ENCODE measurements around the gene AP3S2. TPM values are rescaled to one million over a fixed set of nuclear protein-coding genes. Genes with fewer than 3 reads are reported as not detected.
"Not testable (repeated sequence)": the region's sequence is repeated elsewhere in the genome, so short reads cannot be mapped to it uniquely, and the experiment has no call there.

AP3S2 gene
- total RNA-seq, 4 donors from 2014 or later: 20.8 to 36.0 (median 23.8) TPM

- DNase-seq (ENCODE audit: low spot score in 2 of 2): peak in 1 of 2 donors; percentile 83
- 26 to 36% methylated on average over 11 of the region's 11 CpGs for WGBS, 2 donors
- no peak overlapping the region for H3K4me3 ChIP-seq (ENCODE audit: low read depth, poor library complexity, severe bottlenecking)
- TF ChIP-seq, protein P1, sequence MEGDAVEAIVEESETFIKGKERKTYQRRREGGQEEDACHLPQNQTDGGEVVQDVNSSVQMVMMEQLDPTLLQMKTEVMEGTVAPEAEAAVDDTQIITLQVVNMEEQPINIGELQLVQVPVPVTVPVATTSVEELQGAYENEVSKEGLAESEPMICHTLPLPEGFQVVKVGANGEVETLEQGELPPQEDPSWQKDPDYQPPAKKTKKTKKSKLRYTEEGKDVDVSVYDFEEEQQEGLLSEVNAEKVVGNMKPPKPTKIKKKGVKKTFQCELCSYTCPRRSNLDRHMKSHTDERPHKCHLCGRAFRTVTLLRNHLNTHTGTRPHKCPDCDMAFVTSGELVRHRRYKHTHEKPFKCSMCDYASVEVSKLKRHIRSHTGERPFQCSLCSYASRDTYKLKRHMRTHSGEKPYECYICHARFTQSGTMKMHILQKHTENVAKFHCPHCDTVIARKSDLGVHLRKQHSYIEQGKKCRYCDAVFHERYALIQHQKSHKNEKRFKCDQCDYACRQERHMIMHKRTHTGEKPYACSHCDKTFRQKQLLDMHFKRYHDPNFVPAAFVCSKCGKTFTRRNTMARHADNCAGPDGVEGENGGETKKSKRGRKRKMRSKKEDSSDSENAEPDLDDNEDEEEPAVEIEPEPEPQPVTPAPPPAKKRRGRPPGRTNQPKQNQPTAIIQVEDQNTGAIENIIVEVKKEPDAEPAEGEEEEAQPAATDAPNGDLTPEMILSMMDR (IDR thresholded peaks at IDR 0.05): no peak
- TF ChIP-seq POLR2A (IDR thresholded peaks at IDR 0.05): no peak
- intact Hi-C loops (cut with DNase I; ENCODE audit: low total_unique reads): no loop called here
Measured at GRCh38 chr15:89836267-89837133, 57.3 kb downstream of the AP3S2 start.

DNA sequence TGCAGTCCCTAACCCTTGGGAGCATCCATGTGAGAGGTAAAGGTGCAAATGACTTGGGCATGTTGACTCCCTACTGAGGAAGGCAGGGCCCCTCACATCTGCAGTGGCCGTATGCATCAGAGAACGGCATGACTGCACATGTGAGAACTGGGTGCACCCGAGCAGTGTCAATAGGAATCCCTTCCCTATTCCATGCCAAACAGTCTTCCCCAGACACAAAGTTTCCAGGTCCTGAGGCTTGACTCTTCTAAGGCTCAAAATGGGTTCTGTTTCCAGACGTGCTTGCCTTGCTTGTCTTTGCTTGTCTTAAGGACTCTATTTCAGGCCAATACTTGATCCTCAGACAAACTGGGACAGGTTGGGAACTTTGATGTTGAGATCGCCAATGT is 58.6 kb downstream of the AP3S2 start:
- no peak overlapping the region for H3K4me3 ChIP-seq (ENCODE audit: low read depth, poor library complexity, severe bottlenecking)
- peak in 1 of 2 donors; percentile 78 for DNase-seq (ENCODE audit: low spot score in 2 of 2)
- WGBS, 2 donors: 49 to 64% methylated on average over 5 of the region's 5 CpGs
- intact Hi-C loops (cut with DNase I; ENCODE audit: low total_unique reads): no loop called here
- TF ChIP-seq, protein P1 (IDR thresholded peaks at IDR 0.05): no peak
- TF ChIP-seq POLR2A (IDR thresholded peaks at IDR 0.05): no peak

DNA sequence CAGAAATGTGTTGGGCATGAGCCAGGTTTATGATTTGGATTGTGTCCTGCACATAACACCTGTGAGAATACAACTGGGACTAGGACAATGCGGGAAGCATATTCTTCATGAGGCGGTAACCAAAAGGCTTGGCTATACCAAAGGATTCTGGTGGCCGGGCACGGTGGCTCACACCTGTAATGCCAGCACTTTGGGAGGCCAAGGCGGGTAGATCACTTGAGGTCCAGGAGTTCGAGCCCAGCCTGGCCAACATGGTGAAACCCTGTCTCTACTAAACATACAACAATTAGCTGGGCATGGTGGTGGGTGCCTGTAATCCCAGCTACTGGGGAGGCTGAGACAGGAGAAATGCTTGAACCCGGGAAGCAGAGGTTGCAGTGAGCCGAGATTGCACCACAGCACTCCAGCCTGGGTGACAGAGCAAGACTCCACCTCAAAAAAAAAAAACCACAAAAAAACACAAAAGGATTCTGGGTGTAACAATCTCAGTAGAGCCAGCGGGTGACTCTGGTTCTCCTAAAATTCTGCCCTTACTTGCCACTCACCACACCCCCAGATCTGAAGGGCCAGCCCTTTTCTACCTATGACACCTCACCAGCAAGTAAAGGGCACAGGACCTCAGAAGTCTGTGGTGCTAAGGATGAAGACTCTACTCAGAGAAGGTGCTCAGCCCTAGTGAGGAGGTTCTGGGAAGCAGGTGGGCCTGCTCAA is 59.2 kb downstream of the AP3S2 start:
- 80 to 83% methylated on average over 9 of the region's 9 CpGs for WGBS, 2 donors
- intact Hi-C loops (cut with DNase I; ENCODE audit: low total_unique reads): not testable (repeated sequence)

DNA sequence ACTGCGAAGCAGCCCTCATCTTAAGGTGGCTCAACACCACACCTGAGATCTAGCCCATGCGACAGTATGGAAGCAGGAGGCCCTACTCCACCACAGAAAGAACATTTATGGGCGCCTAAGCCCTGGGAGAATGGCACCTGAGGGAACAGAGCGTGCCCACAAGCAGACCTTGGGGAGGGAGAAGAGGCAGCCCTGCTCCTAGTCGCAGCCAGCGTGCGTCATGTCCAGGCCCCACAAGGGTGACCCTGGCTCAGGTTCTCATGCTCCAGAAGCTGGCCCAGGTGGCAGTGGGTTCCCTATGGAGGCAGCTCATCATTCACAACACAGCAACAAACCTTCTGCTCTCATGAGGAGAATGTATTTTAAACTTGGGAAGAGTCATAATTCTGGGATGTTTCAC is 59.8 kb downstream of the AP3S2 start:
- H3K4me3 ChIP-seq (ENCODE audit: low read depth, poor library complexity, severe bottlenecking): no peak overlapping the region
- WGBS, 2 donors: 93 to 96% methylated on average over 6 to 7 of the region's 7 CpGs
- peak in 1 of 2 donors; percentile 84 for DNase-seq (ENCODE audit: low spot score in 2 of 2)
- intact Hi-C loops (cut with DNase I; ENCODE audit: low total_unique reads): no loop called here
- TF ChIP-seq, protein P1 (IDR thresholded peaks at IDR 0.05): no peak
- no peak for TF ChIP-seq POLR2A (IDR thresholded peaks at IDR 0.05)

More for the DNA sequence above, 59.2 kb downstream of the AP3S2 start:
- not testable (repeated sequence) for H3K4me3 ChIP-seq (ENCODE audit: low read depth, poor library complexity, severe bottlenecking)
- peak in 1 of 2 donors; percentile 78 for DNase-seq (ENCODE audit: low spot score in 2 of 2)

DNA sequence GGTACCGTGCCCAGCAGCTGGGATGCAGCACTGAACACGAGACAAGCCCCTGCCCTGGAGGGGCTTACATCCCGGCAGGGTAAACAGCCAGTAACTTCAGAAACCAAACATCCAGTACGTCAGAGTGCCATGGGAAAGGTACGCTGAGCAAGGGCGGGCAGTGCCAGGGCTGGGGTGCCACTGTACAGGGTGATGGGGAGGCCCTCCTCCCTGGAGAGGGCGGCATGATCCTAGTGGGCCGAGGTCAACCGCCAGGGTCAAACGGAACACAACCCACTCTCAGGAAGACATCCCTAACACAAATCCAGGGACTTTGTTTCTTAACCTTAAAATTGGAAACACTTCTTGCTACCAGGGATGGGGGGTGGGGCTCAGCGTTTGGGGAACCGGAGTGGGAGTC is 63.2 kb downstream of the AP3S2 start:
- no peak overlapping the region for H3K4me3 ChIP-seq (ENCODE audit: low read depth, poor library complexity, severe bottlenecking)
- no peak for TF ChIP-seq POLR2A (IDR thresholded peaks at IDR 0.05)
- TF ChIP-seq, protein P1 (IDR thresholded peaks at IDR 0.05): no peak
- DNase-seq (ENCODE audit: low spot score in 2 of 2): peak in 1 of 2 donors; percentile 78
- WGBS, 2 donors: 86% methylated on average over 12 of the region's 12 CpGs
- intact Hi-C loops (cut with DNase I; ENCODE audit: low total_unique reads): no loop called here
